Inferior parietal cortex (tissue), 1 donor: ENCODE measurements around the gene MYO5B.
A peak's percentile ranks its signal among the peaks of the same experiment; 100 is the strongest.
"Not testable (repeated sequence)": the region's sequence is repeated elsewhere in the genome, so short reads cannot be mapped to it uniquely, and the experiment has no call there.

Experiments
- DNase-seq: peaks from one replicate; pipeline ENCODE4 v3.0.0-alpha.2; 2016; ENCODE audit errors: extremely low spot score

The MYO5B gene

GRCh38 chr18:50194631-50195532 lies at the start of gene MYO5B:
MYO5B (minus strand) TSS chr18:50195147; CDS start chr18:50194793, 354 bp downstream.
- DNase-seq: no peak

DNA sequence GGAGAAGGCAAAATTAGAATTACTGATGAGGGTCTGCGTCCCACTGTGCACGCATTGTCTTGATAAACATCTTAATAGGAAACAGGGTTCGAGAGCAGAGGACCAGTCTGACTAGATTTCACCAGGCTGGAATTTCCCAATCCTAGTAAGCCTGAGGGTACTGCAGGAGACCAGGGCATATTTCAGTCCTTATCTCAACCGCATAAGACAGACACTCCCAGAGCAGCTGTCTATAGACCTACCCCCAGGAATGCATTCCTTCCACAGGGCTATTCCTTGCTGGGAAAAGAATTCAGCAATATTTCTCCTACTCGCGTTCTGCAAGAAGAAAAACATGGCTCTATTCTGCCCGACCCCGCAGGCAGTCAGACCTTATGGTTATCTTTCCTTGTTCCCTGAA lies 46.8 kb upstream of the MYO5B start:
- not testable (repeated sequence) for DNase-seq

GRCh38 chr18:50240080-50240563 lies 45.2 kb upstream of the MYO5B start:
- no peak for DNase-seq

DNA sequence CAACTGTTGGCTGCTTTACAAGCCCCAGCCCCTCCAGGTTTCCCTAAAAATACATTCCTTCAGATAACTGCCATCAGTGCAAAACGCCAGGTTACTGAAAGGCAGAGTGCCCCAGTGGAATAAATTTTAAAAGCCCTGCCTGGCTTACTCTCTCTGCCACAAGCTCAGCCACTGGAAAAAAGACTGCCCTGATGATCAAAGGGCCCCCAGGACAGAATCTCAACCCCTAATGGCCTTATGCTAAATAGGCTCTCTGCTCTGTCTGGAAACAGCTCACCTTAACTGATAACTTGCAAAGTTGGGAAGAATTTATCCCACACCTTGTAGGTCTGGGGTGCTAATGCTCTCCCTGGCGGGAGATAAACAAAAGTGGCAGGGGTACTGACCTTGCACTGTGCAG lies 37.5 kb upstream of the MYO5B start:
- DNase-seq: no peak

DNA sequence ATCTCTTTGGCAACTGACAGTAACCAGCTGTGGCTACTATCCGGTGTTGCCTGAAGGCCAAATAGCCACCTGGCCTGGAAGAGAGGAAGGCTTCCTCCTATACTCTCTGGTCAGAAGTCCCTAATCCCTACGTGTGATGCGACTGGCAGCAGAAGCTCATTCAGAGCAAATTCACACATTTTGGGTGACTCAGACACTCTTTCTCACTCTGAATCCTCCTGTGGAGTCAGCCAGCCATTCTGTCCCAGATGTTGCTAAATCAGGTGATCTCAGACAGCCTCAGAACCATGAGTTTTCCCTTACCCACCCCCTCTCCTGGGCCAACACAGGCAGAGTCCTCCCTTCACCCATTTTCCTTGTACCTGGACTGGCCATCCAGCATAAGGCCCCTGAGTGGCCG lies 36.7 kb upstream of the MYO5B start:
- peak; percentile 13 for DNase-seq

GRCh38 chr18:50220249-50220648 lies 25.3 kb upstream of the MYO5B start:
- DNase-seq: not testable (repeated sequence)

GRCh38 chr18:50218432-50219197 lies 23.7 kb upstream of the MYO5B start:
- peak; percentile 9 for DNase-seq

DNA sequence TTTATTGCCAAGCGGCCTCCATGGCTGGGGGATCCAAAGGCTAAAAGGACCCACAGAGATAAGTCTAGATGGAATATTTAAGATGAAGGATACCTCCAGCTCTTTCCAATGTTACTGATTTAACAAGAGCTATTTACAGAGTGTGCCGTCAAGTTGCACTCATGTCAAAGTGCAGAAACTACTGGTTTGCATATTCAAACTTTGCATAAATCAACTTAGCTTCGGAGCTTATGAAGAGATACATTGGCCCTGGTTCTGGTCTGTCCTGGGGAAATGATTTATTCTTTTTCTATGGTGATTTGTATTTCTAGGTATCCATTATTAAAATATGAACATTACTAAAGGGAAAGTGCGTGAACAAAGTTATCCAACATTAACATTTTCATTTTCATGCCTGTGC lies 14.4 kb upstream of the MYO5B start:
- no peak for DNase-seq

DNA sequence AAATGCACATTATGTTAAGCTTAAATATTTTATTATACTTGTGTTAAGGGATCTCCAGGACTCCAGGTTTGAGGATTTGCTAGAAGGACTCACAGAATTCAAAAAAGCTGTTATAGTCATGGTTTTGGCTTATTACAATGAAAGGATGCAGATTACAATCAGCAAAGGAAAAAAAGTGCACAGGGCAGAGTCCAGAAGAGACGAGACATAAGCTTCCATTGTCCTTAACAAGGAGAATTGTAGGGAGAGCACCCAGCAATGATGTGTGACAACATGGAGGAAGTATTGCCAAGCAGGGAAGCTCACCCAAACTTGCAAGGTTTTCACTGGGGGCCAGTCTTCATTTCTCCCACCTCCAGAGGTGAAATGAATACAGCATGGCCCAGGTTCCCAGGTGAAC lies 12.8 kb upstream of the MYO5B start:
- DNase-seq: no peak

DNA sequence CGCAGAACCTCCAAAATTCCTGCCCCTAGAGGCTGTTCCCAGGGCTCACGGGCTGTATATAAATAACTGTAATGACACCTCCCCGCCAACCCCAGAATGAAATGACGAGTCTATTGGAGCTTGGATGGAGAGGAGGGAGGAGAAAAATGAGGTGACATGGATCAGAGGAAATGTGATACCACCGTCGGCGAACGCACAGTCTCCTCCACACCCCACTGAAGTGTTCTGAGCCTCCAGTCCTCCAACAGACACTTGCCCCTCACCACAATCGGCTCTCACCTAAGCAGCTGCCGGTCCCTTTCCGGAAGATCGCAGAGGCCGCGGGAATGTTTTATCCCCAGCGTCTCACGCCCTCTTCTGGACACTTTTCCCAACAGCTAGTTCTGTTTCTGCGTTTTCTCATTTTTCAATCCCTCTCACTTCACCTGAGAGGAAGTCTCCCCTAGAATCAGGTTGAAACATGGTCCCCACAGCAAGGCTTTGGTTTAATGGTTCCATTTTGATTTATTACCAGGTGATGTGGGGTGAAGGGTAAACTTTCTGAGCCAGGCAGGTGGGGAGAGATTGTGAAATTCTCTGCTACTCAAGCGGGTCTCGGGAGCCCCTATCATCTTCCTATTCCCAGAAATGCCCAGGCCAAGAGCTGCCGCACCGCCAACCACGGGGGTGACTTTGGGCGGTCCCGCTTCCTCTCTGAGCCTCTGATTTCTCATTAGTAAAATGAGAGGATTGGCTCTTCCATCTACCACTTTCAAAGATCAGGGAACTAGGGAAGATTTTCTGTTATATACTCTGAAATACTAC lies 9.1 kb upstream of the MYO5B start:
- peak; percentile 75 for DNase-seq

DNA sequence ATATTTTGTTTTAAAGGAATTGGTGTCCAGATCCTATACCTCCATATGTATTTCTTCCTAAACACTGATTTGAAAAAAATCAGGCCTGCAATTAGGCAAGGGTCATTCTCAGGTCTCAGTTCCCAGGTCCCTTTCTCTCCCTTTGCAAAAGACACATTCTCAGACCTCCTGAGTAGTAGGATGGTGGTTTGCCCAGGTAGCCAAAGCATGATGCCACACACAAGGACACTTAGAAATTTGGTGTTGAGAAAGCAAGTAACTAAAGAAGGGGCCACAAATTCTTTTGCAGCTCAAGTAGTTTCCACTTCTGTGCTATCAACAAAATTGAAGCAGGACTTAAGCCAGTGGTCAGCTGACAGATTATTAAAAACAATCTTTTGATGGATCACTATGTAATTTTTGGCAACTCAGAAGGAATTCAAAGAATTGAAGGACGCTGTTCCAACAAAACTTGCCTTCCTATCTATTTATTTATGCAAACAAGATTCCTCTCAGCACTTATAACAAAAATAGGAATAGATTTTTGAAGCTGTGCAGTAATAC lies 6.6 kb upstream of the MYO5B start:
- DNase-seq: no peak

DNA sequence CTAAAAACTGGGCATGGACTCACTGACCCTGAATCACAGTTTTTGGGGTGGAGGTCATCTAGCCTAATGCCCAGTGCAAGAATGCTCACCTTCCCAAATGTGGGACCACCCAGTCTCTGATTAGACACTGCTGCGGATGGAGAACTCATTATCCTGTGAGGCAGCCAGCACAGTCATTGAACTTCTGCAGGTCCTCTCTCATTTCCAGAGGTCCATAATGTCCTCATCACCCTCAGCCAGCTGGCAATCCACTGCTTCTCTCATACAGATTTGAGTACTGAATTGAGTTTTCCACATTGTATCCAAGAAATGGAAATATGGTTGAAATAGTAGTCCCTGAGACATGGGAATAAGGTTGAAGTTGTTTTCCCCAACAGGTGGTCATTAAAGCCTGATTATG lies 5.0 kb upstream of the MYO5B start:
- no peak for DNase-seq

- DNase-seq: no peak
Observed at GRCh38 chr18:50199346-50199855, 4.5 kb upstream of the MYO5B start.

DNA sequence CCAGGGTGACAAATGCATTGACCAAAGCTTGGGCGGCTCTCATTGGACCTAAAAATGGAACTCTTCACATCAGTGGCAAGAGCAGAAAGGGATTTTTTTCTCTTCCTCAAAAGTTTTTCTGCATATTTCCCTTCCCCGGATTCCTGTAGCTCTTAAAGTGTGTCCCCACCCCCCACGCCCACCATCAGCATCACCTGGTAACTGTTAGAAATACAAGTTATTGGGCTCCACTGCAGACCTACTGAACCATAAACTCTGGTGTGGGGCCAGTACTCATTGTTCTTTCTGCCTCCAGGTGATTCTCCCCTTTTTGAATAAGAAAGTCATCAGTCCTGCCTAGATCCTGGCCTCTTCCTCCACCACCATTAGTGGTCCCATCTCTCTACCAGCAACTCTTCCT lies 1.3 kb upstream of the MYO5B start:
- no peak for DNase-seq

- no peak for DNase-seq
Observed at GRCh38 chr18:50195689-50196088, 742 bp upstream of the MYO5B start.

DNA sequence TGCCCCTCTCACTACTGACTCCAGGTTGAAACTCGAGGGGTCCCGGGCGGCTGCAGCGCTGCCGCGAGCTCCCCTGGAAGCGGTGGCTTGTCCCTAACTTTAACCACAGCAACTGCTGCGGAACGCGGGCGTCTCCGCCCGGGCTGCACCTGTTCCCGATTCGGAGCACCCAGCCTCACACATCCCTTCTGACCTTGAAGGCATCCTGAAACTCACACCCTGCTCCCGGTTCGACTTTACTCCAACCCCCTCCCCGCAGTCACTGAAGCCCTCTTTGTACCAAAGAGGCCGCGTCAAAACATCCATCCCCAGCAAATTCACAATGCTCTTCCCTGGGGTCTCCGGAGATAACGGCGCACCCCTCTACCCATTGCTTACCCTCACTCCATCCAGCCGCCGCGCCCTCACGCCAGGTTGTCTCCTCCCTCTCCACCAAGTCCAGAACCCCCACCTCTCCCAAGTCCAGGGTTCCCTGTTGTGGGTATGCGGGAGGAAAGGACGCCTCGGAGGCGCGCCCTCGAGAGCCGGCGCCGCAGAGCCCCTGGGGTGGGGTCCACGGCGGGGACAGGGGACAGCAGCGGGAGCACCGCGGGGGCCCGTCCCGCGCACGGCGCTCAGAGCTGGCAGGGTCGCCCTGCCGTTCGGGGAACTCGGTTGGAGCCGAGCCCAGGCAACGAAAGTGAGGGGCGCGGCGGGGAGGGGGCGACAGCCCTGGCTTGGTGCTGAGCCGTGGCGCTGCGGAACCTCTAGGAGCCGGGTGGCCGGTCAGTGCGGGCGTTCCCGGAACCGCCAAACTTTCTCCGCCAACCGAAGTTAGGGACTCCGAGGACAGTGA lies 934 bp downstream of the MYO5B start:
- no peak for DNase-seq

- DNase-seq: no peak
Observed at GRCh38 chr18:50192995-50193795, 1.8 kb downstream of the MYO5B start.

DNA sequence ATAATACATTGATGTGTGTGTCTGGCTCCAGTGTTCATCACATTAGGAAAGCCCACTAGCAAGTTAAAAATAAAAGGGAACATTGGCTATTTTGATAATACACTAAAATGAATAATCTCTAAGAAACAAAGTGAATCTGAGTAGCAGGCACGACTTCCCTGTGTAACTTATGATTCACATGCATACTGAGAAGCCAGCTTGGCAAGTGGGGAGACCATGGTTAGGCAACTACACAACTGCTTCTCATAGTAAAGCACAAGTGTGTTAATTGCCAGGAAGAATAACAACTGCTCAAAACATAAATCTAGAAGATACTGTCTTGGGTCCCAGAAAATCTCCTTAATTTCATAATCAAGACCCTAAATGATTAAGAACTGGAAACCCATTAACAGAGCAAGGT lies 4.0 kb downstream of the MYO5B start:
- no peak for DNase-seq

- DNase-seq: no peak
Observed at GRCh38 chr18:50190236-50190635, 4.7 kb downstream of the MYO5B start.

GRCh38 chr18:50189160-50189559 lies 5.8 kb downstream of the MYO5B start:
- DNase-seq: no peak
